ENCODE data around the gene KIF25.

DNA sequence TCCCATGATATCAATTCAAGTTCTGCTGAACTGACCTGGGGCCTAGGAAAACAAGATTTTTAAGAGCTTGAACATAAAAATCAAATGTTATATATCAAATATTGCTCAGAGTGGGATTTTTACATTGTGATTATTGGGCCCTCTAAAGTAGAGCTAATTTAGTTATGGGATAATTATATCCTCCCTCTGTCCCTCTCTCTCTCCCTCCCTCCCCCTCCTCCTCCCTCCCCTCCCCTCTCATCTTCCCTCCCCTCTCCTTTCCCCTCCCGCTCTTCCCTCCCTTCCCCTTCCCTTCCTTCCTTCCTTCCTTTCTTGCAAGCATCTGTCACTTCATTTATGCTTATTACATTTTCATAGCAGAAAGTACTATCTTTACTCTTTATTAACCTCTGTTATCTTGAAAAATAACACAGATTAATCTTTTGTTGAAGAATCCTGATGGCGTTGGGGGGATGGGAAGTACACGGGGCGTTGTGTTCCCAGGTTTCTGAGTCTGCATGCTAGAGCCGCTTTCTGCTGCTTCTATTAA, 32.8 kb downstream of the KIF25 start:
- TF ChIP-seq POLR2A (IDR thresholded peaks at IDR 0.05; ENCODE audit: low read depth) (no peak), EP300 (IDR thresholded peaks at IDR 0.05) (no peak), POLR2AphosphoS5 (IDR thresholded peaks at IDR 0.05) (no peak)
- TF ChIP-seq, protein P1, sequence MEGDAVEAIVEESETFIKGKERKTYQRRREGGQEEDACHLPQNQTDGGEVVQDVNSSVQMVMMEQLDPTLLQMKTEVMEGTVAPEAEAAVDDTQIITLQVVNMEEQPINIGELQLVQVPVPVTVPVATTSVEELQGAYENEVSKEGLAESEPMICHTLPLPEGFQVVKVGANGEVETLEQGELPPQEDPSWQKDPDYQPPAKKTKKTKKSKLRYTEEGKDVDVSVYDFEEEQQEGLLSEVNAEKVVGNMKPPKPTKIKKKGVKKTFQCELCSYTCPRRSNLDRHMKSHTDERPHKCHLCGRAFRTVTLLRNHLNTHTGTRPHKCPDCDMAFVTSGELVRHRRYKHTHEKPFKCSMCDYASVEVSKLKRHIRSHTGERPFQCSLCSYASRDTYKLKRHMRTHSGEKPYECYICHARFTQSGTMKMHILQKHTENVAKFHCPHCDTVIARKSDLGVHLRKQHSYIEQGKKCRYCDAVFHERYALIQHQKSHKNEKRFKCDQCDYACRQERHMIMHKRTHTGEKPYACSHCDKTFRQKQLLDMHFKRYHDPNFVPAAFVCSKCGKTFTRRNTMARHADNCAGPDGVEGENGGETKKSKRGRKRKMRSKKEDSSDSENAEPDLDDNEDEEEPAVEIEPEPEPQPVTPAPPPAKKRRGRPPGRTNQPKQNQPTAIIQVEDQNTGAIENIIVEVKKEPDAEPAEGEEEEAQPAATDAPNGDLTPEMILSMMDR (IDR thresholded peaks at IDR 0.05) = no peak
